Osteoblast (primary cell): ENCODE data around the gene POLE. TPM values are rescaled to one million over a fixed set of nuclear protein-coding genes. Genes with fewer than 3 reads are reported as not detected.
A peak's percentile ranks its signal among the peaks of the same experiment; 100 is the strongest.

ENCODE experiments used
- DNase-seq: peaks from one replicate; pipeline ENCODE4 v3.0.0; 2011; ENCODE audit warnings: low spot score, mixed read lengths; ENCODE audit not compliant: insufficient read length; ENCODE audit errors: missing footprints
- H2AFZ ChIP-seq: 2 replicates; pipeline ENCODE4 v1.6.0; 2011; ENCODE audit warnings: mild to moderate bottlenecking, low read length
- H3K27ac ChIP-seq: 2 replicates; pipeline ENCODE4 v1.5.1; 2011; ENCODE audit warnings: mild to moderate bottlenecking, low read depth, low read length, moderate library complexity
- H3K27me3 ChIP-seq: 2 replicates; pipeline ENCODE4 v1.6.0; 2012; ENCODE audit warnings: mild to moderate bottlenecking, control low read depth, inconsistent platforms, low read length, moderate library complexity; ENCODE audit not compliant: insufficient read depth
- H3K36me3 ChIP-seq: 2 replicates; pipeline ENCODE4 v1.5.1; 2011; ENCODE audit warnings: mild to moderate bottlenecking, low read length, control low read depth, moderate library complexity; ENCODE audit not compliant: insufficient read depth
- H3K4me1 ChIP-seq: 2 replicates; pipeline ENCODE4 v1.5.1; 2011; ENCODE audit warnings: mild to moderate bottlenecking, low read length, control low read depth, moderate library complexity; ENCODE audit not compliant: insufficient read depth
- H3K4me2 ChIP-seq: 2 replicates; pipeline ENCODE4 v1.6.0; 2011; ENCODE audit warnings: mild to moderate bottlenecking, low read length; ENCODE audit not compliant: insufficient read depth
- H3K4me3 ChIP-seq: fragments of 200-600 bp; sonication (generic); 3 replicates; pipeline ENCODE4 v1.5.1; 2012; ENCODE audit warnings: mild to moderate bottlenecking, low read length, inconsistent platforms; ENCODE audit not compliant: insufficient read depth
- H3K79me2 ChIP-seq: 2 replicates; pipeline ENCODE4 v1.6.0; 2012; ENCODE audit warnings: mild to moderate bottlenecking, low read length, control low read depth, inconsistent platforms; ENCODE audit not compliant: insufficient read depth
- H3K9me3 ChIP-seq: 2 replicates; pipeline ENCODE4 v1.5.1; 2011; ENCODE audit warnings: low read depth, low read length, control low read depth
- H4K20me1 ChIP-seq: 2 replicates; pipeline ENCODE4 v1.6.0; 2012; ENCODE audit warnings: mild to moderate bottlenecking, low read length, control low read depth; ENCODE audit not compliant: insufficient read depth
- CTCF ChIP-seq: IDR thresholded peaks from 2 replicates; pipeline ENCODE4 v1.5.1; 2011; ENCODE audit warnings: mild to moderate bottlenecking, low read depth, low read length, moderate library complexity; ENCODE audit errors: extremely low read depth
- total RNA-seq: library from RNA; depleted of rRNA; stranded (reverse); fragments of >200 nt; gene quantifications from 2 replicates; pipeline ENCODE4 v1.2.3, GENCODE V29; 2012

The POLE gene
- total RNA-seq, 1 donor, result 15.2 TPM

- H4K20me1 ChIP-seq, result no peaks in the 10 kb centered on the region
- no peaks in the 10 kb centered on the region for H3K9me3 ChIP-seq
- H3K36me3 ChIP-seq, result peaks cover 22% of the 10 kb centered on the region
These were observed 37.8 kb downstream of the POLE start for GRCh38 chr12:132649226-132649945.

GRCh38 chr12:132648616-132649225 is 38.4 kb downstream of the POLE start:
- Histone ChIP-seq H3K4me2 (no peak overlapping the region), H3K36me3 (peaks cover 24% of the 10 kb centered on the region)
- TF ChIP-seq CTCF, result no peak

More at GRCh38 chr12:132649226-132649945, 37.8 kb downstream of the POLE start:
- peak; percentile 83 for DNase-seq
- Histone ChIP-seq H3K4me1 (no peaks in the 10 kb centered on the region), H3K4me2 (no peak overlapping the region), H3K4me3 (no peak overlapping the region), H3K79me2 (no peaks in the 10 kb centered on the region), H3K27ac (no peak overlapping the region), H2AFZ (no peak overlapping the region), H3K27me3 (no peaks in the 10 kb centered on the region)
- no peak for TF ChIP-seq CTCF

GRCh38 chr12:132647858-132648257 is 39.3 kb downstream of the POLE start:
- TF ChIP-seq CTCF, result no peak

More at GRCh38 chr12:132648616-132649225, 38.4 kb downstream of the POLE start:
- Histone ChIP-seq H3K27ac (no peak overlapping the region), H3K9me3 (no peaks in the 10 kb centered on the region), H3K27me3 (no peaks in the 10 kb centered on the region), H3K79me2 (no peaks in the 10 kb centered on the region), H3K4me3 (no peak overlapping the region), H2AFZ (no peak overlapping the region), H3K4me1 (no peaks in the 10 kb centered on the region), H4K20me1 (no peaks in the 10 kb centered on the region)
- DNase-seq, result no peak

GRCh38 chr12:132646850-132647249 is 40.3 kb downstream of the POLE start:
- peaks cover 31% of the 10 kb centered on the region for H3K36me3 ChIP-seq
- no peaks in the 10 kb centered on the region for H4K20me1 ChIP-seq
- no peak overlapping the region for H3K27ac ChIP-seq
- no peak overlapping the region for H3K4me3 ChIP-seq
- no peak for DNase-seq
- H3K9me3 ChIP-seq, result no peaks in the 10 kb centered on the region
- H3K27me3 ChIP-seq, result no peaks in the 10 kb centered on the region
- no peak overlapping the region for H3K4me2 ChIP-seq
- no peaks in the 10 kb centered on the region for H3K4me1 ChIP-seq
- H3K79me2 ChIP-seq, result no peaks in the 10 kb centered on the region
- no peak overlapping the region for H2AFZ ChIP-seq
- TF ChIP-seq CTCF, result no peak

More at GRCh38 chr12:132647858-132648257, 39.3 kb downstream of the POLE start:
- Histone ChIP-seq H3K36me3 (peaks cover 26% of the 10 kb centered on the region), H3K9me3 (no peaks in the 10 kb centered on the region), H3K4me2 (no peak overlapping the region), H4K20me1 (no peaks in the 10 kb centered on the region), H3K27ac (no peak overlapping the region), H3K4me3 (no peak overlapping the region), H3K27me3 (no peaks in the 10 kb centered on the region), H3K79me2 (no peaks in the 10 kb centered on the region), H2AFZ (no peak overlapping the region), H3K4me1 (no peaks in the 10 kb centered on the region)
- DNase-seq, result peak; percentile 72
